Stimulated activated CD8-positive, alpha-beta memory T cell treated with anti-CD3 and anti-CD28 coated beads, Interleukin-4, amount 100 ng/mL, for 24 hours (primary cell): ENCODE measurements around the gene GORASP1.
"Not testable (repeated sequence)": the region's sequence is repeated elsewhere in the genome, so short reads cannot be mapped to it uniquely, and the experiment has no call there.

Source experiments
- DNase-seq: peaks from one replicate; pipeline ENCODE4 v3.0.0-alpha.2; 2020; ENCODE audit warnings: low read depth

Gene GORASP1

GRCh38 chr3:39065197-39065596 is 42.2 kb downstream of the GORASP1 start:
- DNase-seq, result no peak

GRCh38 chr3:39064646-39065045 is 42.8 kb downstream of the GORASP1 start:
- no peak for DNase-seq

GRCh38 chr3:39063143-39063542 is 44.3 kb downstream of the GORASP1 start:
- no peak for DNase-seq

GRCh38 chr3:39062180-39062579 is 45.2 kb downstream of the GORASP1 start:
- DNase-seq, result no peak

GRCh38 chr3:39061228-39061627 is 46.2 kb downstream of the GORASP1 start:
- not testable (repeated sequence) for DNase-seq

- DNase-seq, result no peak
These were observed 51.3 kb downstream of the GORASP1 start for GRCh38 chr3:39056151-39056550.

GRCh38 chr3:39053696-39054095 is 53.7 kb downstream of the GORASP1 start:
- no peak for DNase-seq

- DNase-seq, result no peak
These were observed 54.8 kb downstream of the GORASP1 start for GRCh38 chr3:39052583-39052982.

GRCh38 chr3:39051649-39052561 is 55.5 kb downstream of the GORASP1 start, which contains the start of the genes SCN11A and WDR48:
Gene SCN11A (minus strand): TSS chr3:39051944. CDS start chr3:38950362, 101,582 bp downstream.
Gene WDR48 (plus strand): TSS chr3:39052016. CDS start chr3:39052026, 10 bp downstream.
- peak; percentile 87 for DNase-seq

GRCh38 chr3:39050029-39050428 is 57.4 kb downstream of the GORASP1 start:
- no peak for DNase-seq
